HEK293 (cell line): ENCODE measurements around the gene KRTAP19-8.

Source experiments
- CTCF ChIA-PET: fragments of 350-600 bp; formaldehyde crosslinking; extraction: SDS; loops from one replicate; lab custom pipeline; 2021; ENCODE audit warnings: antibody characterized with exemption; lab: Yijun Ruan, JAX
- POLR2A ChIA-PET: fragments of 300-600 bp; formaldehyde crosslinking; extraction: SDS; loops from one replicate; lab custom pipeline; 2020; ENCODE audit warnings: antibody characterized with exemption, inconsistent platforms; lab: Yijun Ruan, JAX
- H3K27ac ChIP-seq: fragments of 200-500 bp; sonication (Bioruptor generic); 2 replicates; pipeline ENCODE4 v1.5.1; 2014; ENCODE audit warnings: low read depth, low read length, control low read depth, inconsistent platforms; ENCODE audit errors: extremely low read depth
- H3K36me3 ChIP-seq, 2 experiments: fragments of 200-500 bp in 1 of 2; sonication (Bioruptor generic) in 1 of 2; 1 replicate in 1 of 2; 2 replicates in 1 of 2; pipeline ENCODE4 v1.5.1; 2014 to 2017; ENCODE audit warnings: inconsistent platforms in 2 of 2, low read length in 2 of 2; ENCODE audit not compliant: control insufficient read depth in 2 of 2, insufficient read depth in 1 of 2
- H3K4me1 ChIP-seq: fragments of 200-500 bp; sonication (Bioruptor generic); 2 replicates; pipeline ENCODE4 v1.5.1; 2014; ENCODE audit warnings: mild to moderate bottlenecking, low read length, inconsistent platforms; ENCODE audit not compliant: control insufficient read depth, insufficient read depth
- H3K4me3 ChIP-seq: 2 replicates; pipeline ENCODE4 v1.5.1; 2011; ENCODE audit warnings: low read depth, mild to moderate bottlenecking, control low read depth, low read length, moderate library complexity
- H3K9me3 ChIP-seq: fragments of 200-500 bp; sonication (Bioruptor generic); 2 replicates; pipeline ENCODE4 v1.5.1; 2014; ENCODE audit warnings: low read depth, low read length, inconsistent platforms; ENCODE audit not compliant: control insufficient read depth, insufficient read depth
- CTCF ChIP-seq: fragments of 450-650 bp; formaldehyde crosslinking; IDR thresholded peaks from 2 replicates; pipeline ENCODE4 v1.5.1; 2016; ENCODE audit warnings: missing biosample characterization, missing genetic modification characterization
- HOXC10 ChIP-seq: sonication (generic); formaldehyde crosslinking; IDR thresholded peaks from 2 replicates; pipeline ENCODE4 v1.8.1; 2023; ENCODE audit warnings: mild to moderate bottlenecking, missing genetic modification reagents
- KLF16 ChIP-seq: fragments of 450-650 bp; formaldehyde crosslinking; IDR thresholded peaks from 2 replicates; pipeline ENCODE4 v1.5.1; 2017; ENCODE audit warnings: missing biosample characterization, missing genetic modification characterization
- ZBTB11 ChIP-seq: fragments of 450-650 bp; formaldehyde crosslinking; conservative IDR thresholded peaks from 2 replicates; pipeline ENCODE4 v1.5.1; 2016; ENCODE audit warnings: low read depth, missing biosample characterization, missing genetic modification characterization
- ZBTB49 ChIP-seq: fragments of 450-650 bp; formaldehyde crosslinking; IDR thresholded peaks from 2 replicates; pipeline ENCODE4 v1.5.1; 2016; ENCODE audit warnings: missing biosample characterization, missing genetic modification characterization, low read depth
- ZBTB7A ChIP-seq: fragments of 450-650 bp; formaldehyde crosslinking; IDR thresholded peaks from 2 replicates; pipeline ENCODE4 v1.5.1; 2016; ENCODE audit warnings: low read depth, missing biosample characterization, missing genetic modification characterization
- ZEB2 ChIP-seq: fragments of 450-650 bp; formaldehyde crosslinking; IDR thresholded peaks from 2 replicates; pipeline ENCODE4 v1.5.1; 2016; ENCODE audit warnings: missing biosample characterization, missing genetic modification characterization
- ZFP37 ChIP-seq: fragments of 450-650 bp; formaldehyde crosslinking; IDR thresholded peaks from 2 replicates; pipeline ENCODE4 v1.5.1; 2016; ENCODE audit warnings: missing biosample characterization, missing genetic modification characterization
- ZNF155 ChIP-seq: fragments of 450-650 bp; formaldehyde crosslinking; IDR thresholded peaks from 2 replicates; pipeline ENCODE4 v1.5.1; 2016; ENCODE audit warnings: missing biosample characterization, missing genetic modification characterization
- ZNF157 ChIP-seq: fragments of 450-650 bp; formaldehyde crosslinking; IDR thresholded peaks from 2 replicates; pipeline ENCODE4 v1.5.1; 2016; ENCODE audit warnings: missing biosample characterization, missing genetic modification characterization
- ZNF174 ChIP-seq: fragments of 450-650 bp; formaldehyde crosslinking; IDR thresholded peaks from 2 replicates; pipeline ENCODE4 v1.5.0; 2017; ENCODE audit warnings: missing biosample characterization, mild to moderate bottlenecking, missing genetic modification characterization
- ZNF433 ChIP-seq: fragments of 450-650 bp; formaldehyde crosslinking; IDR thresholded peaks from 2 replicates; pipeline ENCODE4 v1.5.1; 2016; ENCODE audit warnings: missing biosample characterization, missing genetic modification characterization, low read depth
- ZNF449 ChIP-seq: fragments of 450-650 bp; formaldehyde crosslinking; IDR thresholded peaks from 2 replicates; pipeline ENCODE4 v1.5.1; 2017; ENCODE audit warnings: missing biosample characterization, mild to moderate bottlenecking, missing genetic modification characterization, moderate library complexity
- ZNF473 ChIP-seq: fragments of 450-650 bp; formaldehyde crosslinking; IDR thresholded peaks from 2 replicates; pipeline ENCODE4 v1.5.1; 2017; ENCODE audit warnings: missing biosample characterization, missing genetic modification characterization
- ZNF600 ChIP-seq: fragments of 450-650 bp; formaldehyde crosslinking; IDR thresholded peaks from 2 replicates; pipeline ENCODE4 v1.5.1; 2016; ENCODE audit warnings: missing biosample characterization, missing genetic modification characterization
- ZNF629 ChIP-seq: fragments of 450-650 bp; formaldehyde crosslinking; IDR thresholded peaks from 2 replicates; pipeline ENCODE4 v1.5.1; 2017; ENCODE audit warnings: missing biosample characterization, missing genetic modification characterization
- ZNF670 ChIP-seq: fragments of 450-650 bp; formaldehyde crosslinking; IDR thresholded peaks from 2 replicates; pipeline ENCODE4 v1.5.1; 2016; ENCODE audit warnings: missing biosample characterization, missing genetic modification characterization, low read depth
- ZNF76 ChIP-seq: fragments of 450-650 bp; formaldehyde crosslinking; IDR thresholded peaks from 2 replicates; pipeline ENCODE4; 2016; ENCODE audit warnings: low read depth, missing biosample characterization, missing genetic modification characterization, borderline replicate concordance
- ZNF768 ChIP-seq: fragments of 450-650 bp; formaldehyde crosslinking; IDR thresholded peaks from 2 replicates; pipeline ENCODE4 v1.5.1; 2018; ENCODE audit warnings: missing biosample characterization, mild to moderate bottlenecking, missing genetic modification characterization
- ZNF777 ChIP-seq: fragments of 450-650 bp; formaldehyde crosslinking; IDR thresholded peaks from 2 replicates; pipeline ENCODE4 v1.5.1; 2017; ENCODE audit warnings: missing biosample characterization, missing genetic modification characterization, borderline replicate concordance
- ZNF791 ChIP-seq: fragments of 450-650 bp; formaldehyde crosslinking; IDR thresholded peaks from 2 replicates; pipeline ENCODE4 v1.5.1; 2016; ENCODE audit warnings: missing biosample characterization, missing genetic modification characterization
- ZNF830 ChIP-seq: fragments of 450-650 bp; IDR thresholded peaks from 2 replicates; pipeline ENCODE4 v1.5.0; 2018; ENCODE audit warnings: missing biosample characterization, missing genetic modification characterization, low read depth, mild to moderate bottlenecking, moderate library complexity
- ZSCAN16 ChIP-seq: fragments of 450-650 bp; formaldehyde crosslinking; IDR thresholded peaks from 2 replicates; pipeline ENCODE4 v1.5.1; 2016; ENCODE audit warnings: missing biosample characterization, missing genetic modification characterization

Gene KRTAP19-8

GRCh38 chr21:31050577-31051157 is 12.4 kb upstream of the KRTAP19-8 start:
- no peaks in the 10 kb centered on the region for H3K4me1 ChIP-seq
- no peaks in the 10 kb centered on the region for H3K9me3 ChIP-seq
- TF ChIP-seq KLF16 (no peak), ZNF157 (no peak), ZBTB7A (tag by site-specific recombination) (no peak), ZNF830 (tag by site-specific recombination) (no peak), ZNF449 (tag by site-specific recombination) (no peak)
- ChIA-PET POLR2A (no interaction called here), CTCF (no interaction called here)
- H3K27ac ChIP-seq = no peak overlapping the region
- H3K36me3 ChIP-seq = no peaks in the 10 kb centered on the region
- H3K4me3 ChIP-seq = no peak overlapping the region

- CTCF ChIA-PET = no interaction called here
- Histone ChIP-seq H3K4me1 (no peaks in the 10 kb centered on the region), H3K9me3 (no peaks in the 10 kb centered on the region)
- no peak for TF ChIP-seq ZNF433 (tag by site-specific recombination)
- TF ChIP-seq ZNF76 = no peak
- no peak for TF ChIP-seq ZNF768
- TF ChIP-seq ZNF473 (tag by site-specific recombination) = no peak
- no peak for TF ChIP-seq HOXC10 (CRISPR knock-in tag)
- no peak for TF ChIP-seq ZNF174 (tag by site-specific recombination)
- TF ChIP-seq ZEB2 (tag by site-specific recombination) = no peak
- TF ChIP-seq ZSCAN16 (tag by site-specific recombination) = no peak
- no peak for TF ChIP-seq ZBTB49
- TF ChIP-seq, all 188 proteins: peak for 0
- POLR2A ChIA-PET = interaction anchor here (0.7 kb wide), 1 partner anchor 24 kb away, joined by 3 read pairs; no protein-coding TSS in a partner anchor
- Histone ChIP-seq H3K27ac (no peak overlapping the region), H3K4me3 (no peak overlapping the region), H3K36me3 (no peaks in the 10 kb centered on the region)
Observed at GRCh38 chr21:31045841-31046240, 7.6 kb upstream of the KRTAP19-8 start.

- no peak overlapping the region for H3K27ac ChIP-seq
- POLR2A ChIA-PET = no interaction called here
- no peaks in the 10 kb centered on the region for H3K36me3 ChIP-seq
- CTCF ChIA-PET = interaction anchor here (0.7 kb wide), 3 partner anchors 11 to 67 kb away, joined by 3 to 6 read pairs (median 3); no protein-coding TSS in a partner anchor
- H3K4me1 ChIP-seq = no peaks in the 10 kb centered on the region
- H3K9me3 ChIP-seq = no peaks in the 10 kb centered on the region
- no peak overlapping the region for H3K4me3 ChIP-seq
- no peak for TF ChIP-seq ZNF777 (tag by site-specific recombination)
- TF ChIP-seq ZBTB11 (tag by site-specific recombination) = no peak
- no peak for TF ChIP-seq CTCF (tag by site-specific recombination)
- no peak for TF ChIP-seq ZNF155 (tag by site-specific recombination)
- no peak for TF ChIP-seq ZFP37 (tag by site-specific recombination)
- no peak for TF ChIP-seq ZNF600
- TF ChIP-seq ZNF791 (tag by site-specific recombination) = no peak
- TF ChIP-seq ZNF670 (tag by site-specific recombination) = no peak
- TF ChIP-seq ZNF629 = no peak
Observed at GRCh38 chr21:31043471-31043870, 5.2 kb upstream of the KRTAP19-8 start.
